HG03097 (cell line): ENCODE data around the gene TUBB4B.

Source experiments
- ATAC-seq: cut with Tn5 transposase; IDR thresholded peaks from one replicate; pipeline ENCODE4 v1.9.1; 2021; ENCODE audit not compliant: unreplicated experiment, low FRiP score

The TUBB4B gene

GRCh38 chr9:137240841-137241489 is at the start of gene TUBB4B:
TUBB4B (plus strand) TSS chr9:137241287; CDS start chr9:137241361, 74 bp downstream.
- ATAC-seq, result peak; percentile 71

- ATAC-seq, result no peak
These were observed 49.2 kb upstream of the TUBB4B start for GRCh38 chr9:137191691-137192447.

DNA sequence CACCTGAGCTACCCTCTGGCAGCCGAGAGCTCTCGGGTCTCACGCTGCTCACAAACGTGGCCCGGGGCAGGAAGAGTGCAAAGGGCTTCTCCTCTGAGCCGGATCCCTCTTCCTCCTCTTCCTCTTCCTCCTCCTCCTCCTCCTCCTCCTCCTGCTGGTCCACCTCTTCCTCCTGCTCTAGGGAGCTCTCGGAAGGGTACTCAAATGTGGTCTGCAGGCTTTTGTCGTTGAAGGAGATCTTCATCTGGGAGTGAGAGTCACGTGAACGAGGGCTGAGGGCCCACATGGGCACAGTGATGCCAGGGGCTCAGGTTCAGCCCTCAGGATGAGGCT is 48.7 kb upstream of the TUBB4B start:
- no peak for ATAC-seq

- no peak for ATAC-seq
These were observed 48.2 kb upstream of the TUBB4B start for GRCh38 chr9:137192859-137193258.

DNA sequence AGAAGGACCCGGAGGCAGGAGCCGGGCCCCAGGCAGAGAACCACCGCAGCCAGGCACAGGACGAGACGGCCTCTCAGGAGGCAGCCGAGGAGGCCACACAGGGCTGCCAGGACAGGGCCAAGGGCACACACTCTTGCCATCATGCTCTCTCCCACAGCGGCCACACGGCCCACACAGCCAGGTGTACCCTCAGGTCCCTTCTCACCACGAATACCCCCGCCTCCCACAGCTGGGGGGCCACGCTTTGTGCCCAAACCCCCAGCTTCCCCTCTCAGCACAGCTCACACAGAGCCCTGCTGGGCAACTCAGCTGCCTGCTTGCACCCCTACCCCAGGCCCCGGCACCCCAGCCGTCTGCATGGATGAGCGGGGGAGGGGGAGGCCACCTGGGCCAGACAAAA is 47.3 kb upstream of the TUBB4B start:
- ATAC-seq, result no peak

- no peak for ATAC-seq
These were observed 46.7 kb upstream of the TUBB4B start for GRCh38 chr9:137194388-137194787.

DNA sequence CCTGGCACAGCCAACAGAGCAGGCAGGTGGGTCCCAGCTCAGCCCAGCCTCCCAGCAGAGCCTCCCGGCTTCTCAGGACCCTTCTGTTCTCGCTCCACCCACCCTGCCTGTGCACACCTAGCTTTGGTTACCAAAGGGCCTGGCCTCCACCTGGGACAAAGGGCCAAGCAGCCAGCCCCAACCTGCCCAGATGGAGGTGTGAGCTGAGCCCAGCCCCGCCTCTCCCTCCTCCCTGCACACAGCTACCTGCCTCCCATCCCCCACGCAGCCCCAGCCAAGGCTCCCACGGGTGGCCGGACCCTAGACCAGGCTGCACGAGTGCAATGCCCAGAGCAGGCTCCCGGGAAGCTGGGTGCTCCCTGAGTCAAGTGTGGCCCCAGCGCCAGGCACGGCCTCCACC is 46.2 kb upstream of the TUBB4B start:
- ATAC-seq, result no peak

GRCh38 chr9:137195525-137196220 is 45.4 kb upstream of the TUBB4B start:
- no peak for ATAC-seq

- no peak for ATAC-seq
These were observed 42.8 kb upstream of the TUBB4B start for GRCh38 chr9:137198051-137198901.

- no peak for ATAC-seq
These were observed 42.2 kb upstream of the TUBB4B start for GRCh38 chr9:137198902-137199283.

DNA sequence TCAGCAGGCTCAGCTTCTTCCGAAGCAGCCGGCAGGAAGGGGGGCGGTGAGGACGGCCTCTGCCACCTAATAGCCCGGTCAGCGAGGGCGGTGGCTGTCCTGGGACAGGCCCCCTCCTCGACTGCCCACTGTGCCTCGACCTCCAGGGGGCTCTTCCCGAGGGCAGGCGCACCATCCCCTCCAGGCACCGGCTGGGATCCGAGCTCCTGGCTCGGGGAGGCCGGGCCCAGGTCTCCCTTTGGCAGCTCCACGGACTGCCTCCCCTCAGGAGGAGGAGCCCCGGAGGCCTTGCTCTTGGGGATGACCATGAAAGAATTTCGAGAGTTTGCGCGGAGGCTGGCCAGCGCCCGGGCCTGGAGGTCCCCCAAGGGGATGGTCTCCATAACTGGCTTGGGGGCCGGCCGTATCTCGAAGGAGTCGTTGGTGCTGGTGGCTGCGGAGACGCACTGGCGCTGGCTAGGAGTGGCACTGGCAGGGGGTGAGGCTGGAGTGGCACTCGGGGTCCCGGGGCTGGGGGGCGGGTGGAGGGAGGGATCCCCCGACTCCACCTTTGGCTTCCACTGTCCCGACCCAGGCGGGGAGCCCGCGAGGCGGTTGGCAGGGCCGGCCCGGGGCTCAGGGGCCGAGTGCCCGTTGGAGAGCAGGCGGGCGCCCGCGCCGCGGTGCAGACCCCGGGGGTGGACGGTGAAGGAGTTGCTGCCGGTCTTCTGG is 41.5 kb upstream of the TUBB4B start:
- ATAC-seq, result no peak

DNA sequence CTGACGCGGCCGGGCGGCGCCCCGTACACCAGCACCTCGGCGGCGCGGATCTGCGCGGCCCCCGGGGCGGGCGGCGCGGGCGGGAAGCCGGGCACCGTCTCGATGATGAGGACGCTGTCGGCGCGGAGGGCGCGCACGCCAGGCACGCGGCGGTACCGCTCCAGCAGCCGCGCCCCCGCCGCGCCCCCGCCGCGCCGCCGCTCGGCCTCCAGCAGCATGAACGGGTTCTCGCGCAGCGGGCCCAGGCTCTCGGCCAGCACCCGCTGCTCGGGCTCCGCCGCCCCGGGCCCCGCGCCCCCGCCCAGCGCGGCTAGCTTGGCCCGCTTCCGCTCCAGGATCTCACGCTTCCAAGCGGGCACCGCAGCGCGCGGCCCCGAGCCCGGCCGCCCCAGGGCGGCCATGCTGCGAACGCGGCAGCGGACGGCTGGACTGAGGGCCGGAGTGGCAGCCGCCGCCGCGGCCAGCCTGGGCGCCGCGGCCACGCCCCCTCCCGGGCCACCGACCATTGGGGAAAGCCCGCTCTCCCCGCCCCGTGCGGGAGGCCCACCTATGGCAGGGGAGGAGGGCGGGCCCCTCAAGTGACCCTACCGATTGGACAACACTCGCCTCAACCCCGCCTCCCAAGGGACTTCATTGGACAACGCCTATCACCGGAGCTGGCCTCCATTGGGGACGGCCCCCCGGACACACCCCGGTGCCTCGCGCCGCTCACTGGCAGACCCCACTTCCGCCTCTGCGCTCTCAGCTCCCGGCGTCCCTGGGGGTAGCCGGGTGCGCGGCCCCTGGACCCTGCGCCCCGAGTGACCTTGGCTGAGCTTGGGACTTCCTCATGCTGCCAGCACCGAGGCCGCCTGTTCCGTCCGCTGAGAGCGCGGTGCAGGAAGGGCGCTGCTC is 40.5 kb upstream of the TUBB4B start, which contains the start of gene TPRN:
Gene TPRN (minus strand): TSS at position 431 of the 894 bp plus-strand sequence. CDS start 30 bp downstream, at position 401.
- peak; percentile 81 for ATAC-seq

DNA sequence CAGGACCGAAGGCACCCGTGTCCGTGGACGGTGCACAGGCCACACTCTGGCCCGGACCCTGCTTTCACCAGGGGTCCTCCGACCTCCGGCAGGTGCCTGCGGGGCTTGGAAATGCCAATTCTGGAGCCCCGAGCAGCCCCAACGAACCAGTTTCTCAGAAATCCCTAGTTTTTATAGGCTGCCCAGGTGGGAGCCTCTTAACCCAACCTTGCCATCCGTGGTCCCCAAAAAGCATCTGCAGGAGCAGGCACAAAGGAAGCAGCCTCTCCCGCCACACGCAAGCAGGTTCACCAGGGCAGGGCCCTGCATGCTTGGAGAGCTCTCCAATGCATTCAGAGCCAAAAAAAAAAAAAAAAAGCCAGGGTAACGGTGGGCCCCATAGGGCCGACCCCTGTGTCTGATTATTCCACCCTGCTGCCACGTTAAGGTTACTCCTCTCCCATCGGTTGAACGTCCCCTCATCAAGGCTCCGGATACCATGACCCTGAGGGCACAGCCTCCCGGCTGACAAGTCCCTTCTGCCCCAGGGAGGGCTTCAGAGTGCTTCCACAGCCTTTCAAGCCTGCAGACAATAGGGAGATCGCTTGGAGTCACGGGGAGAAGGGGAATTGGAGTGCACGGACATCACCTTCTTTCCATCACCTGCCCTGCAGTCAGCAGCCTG is 39.8 kb upstream of the TUBB4B start:
- ATAC-seq, result no peak

DNA sequence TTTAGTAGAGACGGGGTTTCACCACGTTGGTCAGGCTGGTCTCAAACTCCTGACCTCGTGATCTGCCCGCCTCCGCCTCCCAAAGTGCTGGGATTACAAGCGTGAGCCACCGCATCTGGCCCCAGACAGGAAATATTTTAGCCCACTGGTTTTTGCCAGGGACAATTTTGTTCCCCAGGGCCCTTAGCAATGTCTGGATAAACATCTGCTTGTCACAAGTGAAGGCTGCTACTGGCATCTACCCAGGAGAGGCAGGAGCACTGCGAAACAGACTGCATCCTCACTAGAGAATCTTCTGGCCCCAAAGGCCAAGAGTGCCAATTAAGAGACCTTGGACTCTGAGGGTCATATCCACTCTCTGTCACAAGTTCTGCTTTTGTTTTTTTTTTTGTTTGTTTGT is 38.1 kb upstream of the TUBB4B start:
- no peak for ATAC-seq

GRCh38 chr9:137204731-137205125 is 36.4 kb upstream of the TUBB4B start:
- no peak for ATAC-seq

DNA sequence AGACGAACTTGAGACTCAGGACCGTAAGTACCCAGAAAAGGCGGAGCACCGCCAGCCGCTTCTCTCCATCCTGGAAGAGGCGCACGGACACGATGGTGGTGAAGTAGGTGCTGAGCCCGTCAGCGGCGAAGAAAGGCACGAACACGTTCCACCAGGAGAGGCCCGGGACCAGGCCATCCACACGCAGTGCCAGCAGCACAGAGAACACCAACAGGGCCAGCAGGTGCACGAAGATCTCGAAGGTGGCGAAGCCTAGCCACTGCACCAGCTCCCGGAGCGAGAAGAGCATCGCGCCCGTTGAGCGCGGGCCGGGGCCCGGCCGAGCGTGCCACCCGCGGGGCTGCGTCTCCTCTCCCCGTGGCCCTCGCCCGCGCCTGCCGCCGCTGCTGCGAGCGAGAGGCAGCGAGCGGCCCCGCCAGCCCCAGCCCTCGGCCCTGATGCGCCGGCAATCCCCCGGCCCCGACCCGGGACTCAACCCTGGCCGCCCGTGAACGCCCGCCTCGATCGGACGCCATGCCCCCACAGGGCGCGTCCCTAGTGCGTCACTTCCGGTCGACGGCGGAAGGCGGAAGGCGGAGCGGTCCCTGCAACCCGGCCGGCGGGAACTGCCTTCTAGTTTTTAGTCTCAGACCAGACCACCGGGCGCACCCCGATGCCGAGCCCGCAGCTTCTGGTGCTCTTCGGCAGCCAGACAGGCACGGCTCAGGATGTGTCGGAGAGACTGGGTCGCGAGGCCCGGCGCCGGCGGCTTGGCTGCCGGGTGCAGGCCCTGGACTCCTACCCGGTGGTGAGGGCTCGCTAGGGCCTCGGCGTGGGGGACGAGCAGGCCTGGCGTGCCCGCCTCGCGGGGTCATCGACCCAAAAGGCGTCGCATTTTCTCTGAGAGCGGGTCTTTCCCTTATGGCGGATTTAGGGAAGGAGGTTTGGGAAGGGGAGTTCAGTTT is 35.7 kb upstream of the TUBB4B start, which contains the start of the genes NDOR1 and TMEM203:
Gene NDOR1 (plus strand): TSS at position 575 of the 944 bp plus-strand sequence. CDS start 78 bp downstream, at position 653.
Gene TMEM203 (minus strand): TSS at position 523 of the 944 bp plus-strand sequence. CDS start 234 bp downstream, at position 289.
- peak; percentile 40 for ATAC-seq

GRCh38 chr9:137206602-137207001 is 34.5 kb upstream of the TUBB4B start:
- ATAC-seq, result no peak
